Astrocyte of the spinal cord (primary cell): ENCODE results near the gene UST.

Experiments
- DNase-seq: peaks from one replicate; pipeline ENCODE4 v3.0.0; 2011; ENCODE audit warnings: low read depth, low spot score
- H3K4me3 ChIP-seq: 2 replicates; pipeline ENCODE4 v1.5.1; 2011; ENCODE audit warnings: low read depth, mild to moderate bottlenecking, low read length, moderate library complexity
- in situ Hi-C: cut with HindIII; loops from 2 replicates; pipeline ENCODE4 v1.10.0; 2017; ENCODE audit warnings: low sequenced_read_pairs
- TF ChIP-seq, protein P1 (sequence below): IDR thresholded peaks from 2 replicates; pipeline ENCODE4 v1.5.1; 2012; ENCODE audit warnings: low read depth, mild to moderate bottlenecking, low read length, inconsistent platforms

UST gene, protein sequence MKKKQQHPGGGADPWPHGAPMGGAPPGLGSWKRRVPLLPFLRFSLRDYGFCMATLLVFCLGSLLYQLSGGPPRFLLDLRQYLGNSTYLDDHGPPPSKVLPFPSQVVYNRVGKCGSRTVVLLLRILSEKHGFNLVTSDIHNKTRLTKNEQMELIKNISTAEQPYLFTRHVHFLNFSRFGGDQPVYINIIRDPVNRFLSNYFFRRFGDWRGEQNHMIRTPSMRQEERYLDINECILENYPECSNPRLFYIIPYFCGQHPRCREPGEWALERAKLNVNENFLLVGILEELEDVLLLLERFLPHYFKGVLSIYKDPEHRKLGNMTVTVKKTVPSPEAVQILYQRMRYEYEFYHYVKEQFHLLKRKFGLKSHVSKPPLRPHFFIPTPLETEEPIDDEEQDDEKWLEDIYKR

DNA sequence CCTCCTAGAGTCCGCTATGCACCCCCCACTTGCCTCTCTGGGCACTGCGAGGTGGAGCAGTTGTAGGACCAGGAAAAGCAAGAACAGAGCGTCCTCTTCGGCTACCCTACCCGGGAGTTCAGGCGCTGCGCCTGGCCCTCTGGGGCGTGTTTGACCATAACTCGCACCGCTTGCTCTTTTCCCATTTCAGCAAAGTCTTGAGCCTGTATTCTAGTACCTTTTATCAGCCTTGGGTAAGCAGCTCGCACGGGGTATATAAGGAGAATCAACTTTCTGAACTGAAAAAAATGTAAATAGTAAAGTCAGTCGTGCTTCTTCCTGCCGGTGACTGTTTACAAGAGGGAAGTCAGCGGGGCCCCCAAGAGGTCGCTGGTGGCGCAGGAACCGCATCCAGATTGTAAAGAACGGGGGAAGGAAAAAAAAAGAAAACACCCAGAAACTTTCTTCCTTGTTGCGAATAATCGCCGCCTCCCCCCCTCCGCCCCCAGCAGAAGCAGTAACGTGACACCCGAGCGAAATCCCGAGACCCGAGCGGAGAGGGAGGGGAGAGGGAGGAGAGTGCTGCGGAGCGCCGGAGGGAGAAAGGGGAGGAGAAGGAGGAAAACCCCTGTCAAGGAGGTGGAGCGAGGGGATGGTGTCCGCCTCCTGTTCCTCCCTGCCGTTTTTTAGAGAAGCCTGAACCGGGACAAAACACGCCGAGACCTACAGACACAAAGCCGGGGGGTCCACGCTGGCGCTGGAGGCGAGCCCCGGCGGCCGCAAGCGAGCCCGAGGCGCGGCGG is at the start of gene UST:
Gene UST, plus strand, starts transcription at position 668 of the 782 bp plus-strand sequence. CDS start 401 bp downstream, outside the sequence.
- DNase-seq = peak; percentile 96
- in situ Hi-C loops = no loop called here
- peak within 1 kb of the TSS; percentile 80 for H3K4me3 ChIP-seq
- TF ChIP-seq, protein P1, sequence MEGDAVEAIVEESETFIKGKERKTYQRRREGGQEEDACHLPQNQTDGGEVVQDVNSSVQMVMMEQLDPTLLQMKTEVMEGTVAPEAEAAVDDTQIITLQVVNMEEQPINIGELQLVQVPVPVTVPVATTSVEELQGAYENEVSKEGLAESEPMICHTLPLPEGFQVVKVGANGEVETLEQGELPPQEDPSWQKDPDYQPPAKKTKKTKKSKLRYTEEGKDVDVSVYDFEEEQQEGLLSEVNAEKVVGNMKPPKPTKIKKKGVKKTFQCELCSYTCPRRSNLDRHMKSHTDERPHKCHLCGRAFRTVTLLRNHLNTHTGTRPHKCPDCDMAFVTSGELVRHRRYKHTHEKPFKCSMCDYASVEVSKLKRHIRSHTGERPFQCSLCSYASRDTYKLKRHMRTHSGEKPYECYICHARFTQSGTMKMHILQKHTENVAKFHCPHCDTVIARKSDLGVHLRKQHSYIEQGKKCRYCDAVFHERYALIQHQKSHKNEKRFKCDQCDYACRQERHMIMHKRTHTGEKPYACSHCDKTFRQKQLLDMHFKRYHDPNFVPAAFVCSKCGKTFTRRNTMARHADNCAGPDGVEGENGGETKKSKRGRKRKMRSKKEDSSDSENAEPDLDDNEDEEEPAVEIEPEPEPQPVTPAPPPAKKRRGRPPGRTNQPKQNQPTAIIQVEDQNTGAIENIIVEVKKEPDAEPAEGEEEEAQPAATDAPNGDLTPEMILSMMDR = peak; percentile 47

DNA sequence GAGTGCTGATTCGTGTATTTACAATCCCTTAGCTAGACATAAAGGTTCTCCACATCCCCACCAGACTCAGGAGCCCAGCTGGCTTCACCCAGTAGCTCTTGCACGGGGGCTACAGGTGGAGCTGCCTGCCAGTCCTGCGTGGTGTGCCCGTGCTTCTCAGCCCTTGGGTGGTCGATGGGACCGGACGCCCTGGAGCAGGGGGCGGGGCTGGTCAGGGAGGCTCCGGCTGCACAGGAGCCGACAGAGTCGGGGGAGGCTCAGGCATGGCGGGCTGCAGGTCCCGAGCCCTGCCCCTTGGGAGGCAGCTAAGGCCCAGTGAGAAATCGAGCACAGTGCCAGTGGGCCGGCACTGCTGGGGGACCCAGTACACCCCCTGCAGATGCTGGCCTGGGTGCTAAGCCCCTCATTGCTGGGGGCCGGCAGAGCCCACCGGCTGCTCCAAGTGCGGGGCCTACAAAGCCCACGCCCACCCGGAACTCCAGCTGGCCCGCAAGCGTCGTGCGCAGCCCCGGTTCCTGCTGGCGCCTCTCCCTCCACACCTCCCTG is 48.9 kb upstream of the UST start:
- DNase-seq = no peak
- in situ Hi-C loops = no loop called here
- TF ChIP-seq, protein P1 = no peak
- no peak overlapping the region for H3K4me3 ChIP-seq

DNA sequence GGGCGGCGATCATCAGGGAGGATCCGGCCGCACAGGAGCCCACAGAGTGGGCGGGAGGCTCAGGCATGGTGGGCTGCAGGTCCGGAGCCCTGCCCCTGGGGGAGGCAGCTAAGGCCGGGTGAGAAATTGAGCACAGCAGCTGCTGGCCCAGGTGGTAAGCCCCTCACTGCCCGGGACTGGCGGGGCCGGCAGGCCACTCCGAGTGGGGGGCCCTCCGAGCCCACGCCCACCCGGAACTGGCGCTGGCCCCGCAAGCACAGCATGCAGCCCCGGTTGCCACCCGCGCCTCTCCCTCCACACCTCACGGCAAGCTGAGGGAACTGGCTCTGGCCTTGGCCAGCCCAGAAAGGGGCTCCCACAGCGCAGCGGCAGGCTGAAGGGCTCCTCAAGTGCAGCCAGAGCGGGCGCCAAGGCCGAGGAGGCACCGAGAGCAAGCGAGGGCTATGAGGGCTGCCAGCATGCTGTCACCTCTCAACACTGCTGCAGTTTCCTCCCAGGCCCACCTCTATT is 48.1 kb upstream of the UST start:
- in situ Hi-C loops = no loop called here
- no peak overlapping the region for H3K4me3 ChIP-seq
- DNase-seq = no peak
- TF ChIP-seq, protein P1 = no peak

DNA sequence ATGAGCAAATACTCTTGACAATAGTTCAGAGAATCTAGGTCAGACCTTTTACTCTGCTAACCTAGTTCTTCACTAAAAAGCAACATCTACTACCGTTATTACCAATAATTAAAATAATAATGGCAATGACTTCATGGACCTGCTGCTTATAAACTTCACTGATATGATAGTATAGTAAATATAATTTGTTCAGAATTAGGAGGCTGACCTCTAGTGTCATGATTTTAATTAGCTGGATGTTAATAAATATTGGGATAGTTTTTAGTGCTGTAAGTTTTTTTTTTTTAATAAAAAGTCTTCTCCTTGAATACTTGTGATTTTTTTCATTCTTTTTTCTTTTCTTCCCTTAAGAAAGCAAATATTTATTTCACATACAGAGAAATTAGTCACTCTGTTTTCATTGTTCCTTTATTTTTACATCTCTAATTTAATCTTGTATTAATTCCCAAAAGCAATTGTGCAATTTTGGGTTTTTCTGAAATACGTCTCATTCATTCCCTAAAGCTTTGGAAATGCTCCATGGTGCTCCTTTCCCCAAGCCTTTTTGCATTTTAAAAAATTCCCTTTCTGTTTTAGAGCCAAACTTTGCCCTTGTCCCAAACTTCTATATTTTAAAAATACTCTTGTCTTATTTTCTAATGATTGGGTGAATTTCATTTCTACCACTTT is 46.6 kb upstream of the UST start:
- TF ChIP-seq, protein P1 = no peak
- in situ Hi-C loops = no loop called here
- no peak for DNase-seq
- H3K4me3 ChIP-seq = peak overlapping the region; percentile 43

DNA sequence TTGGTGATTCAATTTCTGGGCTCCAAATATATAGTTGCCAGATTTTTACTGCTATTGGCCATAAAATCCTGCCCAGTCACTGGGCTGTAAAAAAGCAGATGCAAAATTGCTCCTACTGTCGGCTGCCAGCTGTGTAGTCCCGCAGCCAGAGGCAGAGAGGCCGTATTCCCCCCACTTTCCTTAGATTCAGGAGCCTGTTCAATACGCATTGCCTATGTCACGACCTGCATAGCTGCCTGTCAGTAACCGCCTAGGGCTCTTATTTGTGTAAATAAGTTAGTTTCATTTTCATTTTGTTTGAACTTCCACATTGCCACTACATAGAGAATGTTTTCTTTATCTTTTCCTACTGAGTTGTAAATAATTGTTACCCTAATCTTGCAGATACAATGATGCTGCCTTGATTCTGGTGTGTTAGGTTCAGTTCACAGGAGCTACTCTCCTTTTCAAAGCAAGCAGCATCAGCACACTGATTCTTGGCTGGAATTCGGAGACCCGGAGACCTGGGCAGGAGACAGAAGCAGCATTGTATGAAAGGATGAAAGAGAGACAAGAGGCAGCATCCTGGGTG is 46.0 kb upstream of the UST start:
- peak; percentile 48 for DNase-seq
- in situ Hi-C loops = no loop called here
- TF ChIP-seq, protein P1 = no peak
- peak overlapping the region; percentile 43 for H3K4me3 ChIP-seq

DNA sequence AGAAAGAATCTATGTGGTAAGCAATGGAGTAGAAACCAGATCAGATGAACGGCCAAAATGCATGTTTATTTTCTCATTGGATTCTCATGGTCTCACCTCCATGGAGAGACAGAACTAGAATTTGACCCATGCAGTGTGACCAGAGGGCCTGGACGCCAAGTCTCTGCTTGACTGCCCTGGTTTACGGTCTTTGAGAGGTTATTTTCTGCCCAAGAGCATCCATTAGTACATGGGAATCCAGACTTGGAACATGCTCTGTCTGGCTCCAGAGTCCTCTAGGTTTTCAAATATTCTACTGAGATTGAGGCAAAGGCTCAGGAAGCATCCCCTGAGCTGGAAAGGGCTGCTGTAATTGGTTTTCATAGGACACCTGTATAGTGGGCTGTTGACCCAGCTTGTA is 45.5 kb upstream of the UST start:
- in situ Hi-C loops = no loop called here
- DNase-seq = no peak
- TF ChIP-seq, protein P1 = no peak
- H3K4me3 ChIP-seq = peak overlapping the region; percentile 43
